Tibial nerve (tissue), 4 donors: Measurements from ENCODE around the gene OPHN1. TPM values are rescaled to one million over a fixed set of nuclear protein-coding genes. Genes with fewer than 3 reads are reported as not detected.

ENCODE experiments used
- DNase-seq, 2 donors: peaks; one replicate each; pipeline ENCODE4 v3.0.0-alpha.2; 2019; ENCODE audit warnings: low spot score in 2 of 2
- H3K27ac ChIP-seq, 4 donors: fragments of 200-600 bp; sonication (generic) in 3 of 4; one replicate each; pipeline ENCODE4 v1.5.1; 2017 to 2019; ENCODE audit warnings: mild to moderate bottlenecking in 1 of 4
- H3K27me3 ChIP-seq, 2 donors: fragments of 200-600 bp; sonication (generic) in 1 of 2; one replicate each; pipeline versions ENCODE4 v1.5.1 to v1.6.0; 2017 to 2019
- H3K36me3 ChIP-seq, 3 donors: fragments of 200-600 bp; sonication (generic); one replicate each; pipeline ENCODE4 v1.5.1; 2018 to 2019
- H3K4me1 ChIP-seq, 4 donors: fragments of 200-600 bp; sonication (generic) in 3 of 4; one replicate each; pipeline ENCODE4 v1.5.1; 2017 to 2019
- H3K4me3 ChIP-seq, 4 donors: fragments of 200-600 bp; sonication (generic) in 3 of 4; one replicate each; pipeline ENCODE4 v1.5.1; 2017 to 2019; ENCODE audit warnings: mild to moderate bottlenecking in 1 of 4, moderate library complexity in 1 of 4
- H3K9me3 ChIP-seq, 4 donors: fragments of 200-600 bp; sonication (generic) in 3 of 4; one replicate each; pipeline ENCODE4 v1.5.1; 2017 to 2019
- EP300 ChIP-seq, 2 donors: sonication (generic); formaldehyde crosslinking; IDR thresholded peaks; one replicate each; pipeline ENCODE4 v1.6.1; 2017; ENCODE audit warnings: antibody characterized with exemption in 2 of 2, mild to moderate bottlenecking in 1 of 2
- POLR2A ChIP-seq, 2 donors: fragments of 450-650 bp; IDR thresholded peaks; one replicate each; pipeline ENCODE4 v1.6.1; 2017; ENCODE audit warnings: antibody characterized with exemption in 2 of 2, mild to moderate bottlenecking in 2 of 2, moderate library complexity in 2 of 2
- WGBS, 2 donors: methylation state at CpG; one replicate each; pipeline ENCODE4 v1.1.5; 2018; 5-methylcytosine and 5-hydroxymethylcytosine counted together
- total RNA-seq, 4 donors: library from RNA; depleted of rRNA; stranded (reverse); fragments of >200 nt; gene quantifications; one replicate each; pipeline ENCODE4 v1.1.0, GENCODE V29; 2016
- TF ChIP-seq, protein P1 (sequence below), 5 experiments: fragments of 200-600 bp in 3 of 5; fragments of 450-650 bp in 2 of 5; sonication (generic) in 3 of 5; IDR thresholded peaks; one replicate each; pipeline ENCODE4 v1.5.1; 2016 to 2019; ENCODE audit warnings: antibody characterized with exemption in 5 of 5, mild to moderate bottlenecking in 3 of 5, moderate library complexity in 2 of 5

OPHN1 gene
- total RNA-seq, 4 donors from 2014 or later: 13.2 to 27.1 (median 20.5) TPM

DNA sequence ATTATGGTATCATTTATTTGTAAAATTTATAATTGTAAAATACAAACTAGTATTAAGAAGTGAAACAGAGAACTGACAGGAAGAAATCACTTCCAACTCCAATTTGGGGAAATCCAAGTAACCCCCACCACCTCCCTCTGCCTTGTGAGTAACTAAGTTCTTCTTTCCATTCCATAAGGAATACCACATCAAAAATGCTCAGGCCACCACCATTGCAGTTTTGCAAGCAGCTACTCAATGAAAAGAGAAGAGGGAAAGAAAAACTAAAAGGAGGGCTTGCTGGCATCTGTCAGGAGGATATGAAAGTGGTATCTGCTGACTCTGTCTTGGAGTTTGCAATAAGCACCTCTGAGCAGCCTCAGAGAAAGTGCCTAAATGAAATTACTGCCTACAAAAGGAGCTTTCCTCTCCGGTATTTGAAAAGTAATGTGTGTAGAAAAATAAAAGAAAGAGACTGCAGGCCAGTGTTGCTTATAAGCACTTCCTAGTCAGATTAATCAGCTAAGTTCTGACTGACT lies 228.7 kb downstream of the OPHN1 start:
- Histone ChIP-seq H3K9me3 (no peaks in the 10 kb centered on the region), H3K4me1 (no peaks in the 10 kb centered on the region), H3K27me3 (peaks cover 0 to 6% of the 10 kb centered on the region in 2 donors), H3K36me3 (no peaks in the 10 kb centered on the region), H3K27ac (no peak overlapping the region), H3K4me3 (no peak overlapping the region)
- TF ChIP-seq EP300 (IDR thresholded peaks at IDR 0.05) (no peak), POLR2A (IDR thresholded peaks at IDR 0.05) (no peak)
- TF ChIP-seq, protein P1, sequence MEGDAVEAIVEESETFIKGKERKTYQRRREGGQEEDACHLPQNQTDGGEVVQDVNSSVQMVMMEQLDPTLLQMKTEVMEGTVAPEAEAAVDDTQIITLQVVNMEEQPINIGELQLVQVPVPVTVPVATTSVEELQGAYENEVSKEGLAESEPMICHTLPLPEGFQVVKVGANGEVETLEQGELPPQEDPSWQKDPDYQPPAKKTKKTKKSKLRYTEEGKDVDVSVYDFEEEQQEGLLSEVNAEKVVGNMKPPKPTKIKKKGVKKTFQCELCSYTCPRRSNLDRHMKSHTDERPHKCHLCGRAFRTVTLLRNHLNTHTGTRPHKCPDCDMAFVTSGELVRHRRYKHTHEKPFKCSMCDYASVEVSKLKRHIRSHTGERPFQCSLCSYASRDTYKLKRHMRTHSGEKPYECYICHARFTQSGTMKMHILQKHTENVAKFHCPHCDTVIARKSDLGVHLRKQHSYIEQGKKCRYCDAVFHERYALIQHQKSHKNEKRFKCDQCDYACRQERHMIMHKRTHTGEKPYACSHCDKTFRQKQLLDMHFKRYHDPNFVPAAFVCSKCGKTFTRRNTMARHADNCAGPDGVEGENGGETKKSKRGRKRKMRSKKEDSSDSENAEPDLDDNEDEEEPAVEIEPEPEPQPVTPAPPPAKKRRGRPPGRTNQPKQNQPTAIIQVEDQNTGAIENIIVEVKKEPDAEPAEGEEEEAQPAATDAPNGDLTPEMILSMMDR (IDR thresholded peaks at IDR 0.05): no peak
- WGBS, 2 donors: 64 to 75% methylated on average over 1 of the region's 1 CpG
- no peak for DNase-seq

DNA sequence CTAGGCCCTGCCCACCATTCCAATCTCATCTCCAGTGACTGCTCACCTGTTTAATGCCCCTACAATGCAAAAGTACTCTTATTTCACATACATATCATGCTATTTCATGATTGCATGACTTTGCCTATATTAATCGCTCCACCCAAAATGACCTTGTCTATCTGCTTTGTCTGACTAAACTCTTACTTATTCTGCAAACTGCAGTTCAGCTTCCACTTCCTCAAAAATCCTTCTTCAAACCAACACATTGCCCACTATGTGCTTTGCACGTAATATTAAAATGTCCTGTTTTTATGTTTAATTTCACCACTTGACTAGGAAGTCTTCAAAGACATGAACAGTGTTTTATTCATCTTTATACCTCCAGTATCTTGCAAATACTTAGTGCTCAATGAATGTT lies 229.6 kb downstream of the OPHN1 start:
- 82 to 85% methylated on average over 2 of the region's 2 CpGs for WGBS, 2 donors
- Histone ChIP-seq H3K9me3 (no peaks in the 10 kb centered on the region), H3K36me3 (no peaks in the 10 kb centered on the region), H3K27ac (no peak overlapping the region), H3K27me3 (peaks cover 0 to 6% of the 10 kb centered on the region in 2 donors), H3K4me1 (no peaks in the 10 kb centered on the region), H3K4me3 (no peak overlapping the region)
- TF ChIP-seq POLR2A (IDR thresholded peaks at IDR 0.05) (no peak), EP300 (IDR thresholded peaks at IDR 0.05) (no peak)
- TF ChIP-seq, protein P1 (IDR thresholded peaks at IDR 0.05): no peak
- no peak for DNase-seq

GRCh38 chrX:68203211-68203610 lies 230.1 kb downstream of the OPHN1 start:
- WGBS, 2 donors: 64 to 100% methylated on average over 1 of the region's 1 CpG
- H3K27ac ChIP-seq: no peak overlapping the region
- H3K36me3 ChIP-seq: no peaks in the 10 kb centered on the region
- H3K4me1 ChIP-seq: no peaks in the 10 kb centered on the region
- no peak for DNase-seq
- peaks cover 0 to 6% of the 10 kb centered on the region in 2 donors for H3K27me3 ChIP-seq
- no peak for TF ChIP-seq POLR2A (IDR thresholded peaks at IDR 0.05)
- no peak for TF ChIP-seq EP300 (IDR thresholded peaks at IDR 0.05)
- TF ChIP-seq, protein P1 (IDR thresholded peaks at IDR 0.05): no peak
- H3K4me3 ChIP-seq: no peak overlapping the region
- H3K9me3 ChIP-seq: no peaks in the 10 kb centered on the region

DNA sequence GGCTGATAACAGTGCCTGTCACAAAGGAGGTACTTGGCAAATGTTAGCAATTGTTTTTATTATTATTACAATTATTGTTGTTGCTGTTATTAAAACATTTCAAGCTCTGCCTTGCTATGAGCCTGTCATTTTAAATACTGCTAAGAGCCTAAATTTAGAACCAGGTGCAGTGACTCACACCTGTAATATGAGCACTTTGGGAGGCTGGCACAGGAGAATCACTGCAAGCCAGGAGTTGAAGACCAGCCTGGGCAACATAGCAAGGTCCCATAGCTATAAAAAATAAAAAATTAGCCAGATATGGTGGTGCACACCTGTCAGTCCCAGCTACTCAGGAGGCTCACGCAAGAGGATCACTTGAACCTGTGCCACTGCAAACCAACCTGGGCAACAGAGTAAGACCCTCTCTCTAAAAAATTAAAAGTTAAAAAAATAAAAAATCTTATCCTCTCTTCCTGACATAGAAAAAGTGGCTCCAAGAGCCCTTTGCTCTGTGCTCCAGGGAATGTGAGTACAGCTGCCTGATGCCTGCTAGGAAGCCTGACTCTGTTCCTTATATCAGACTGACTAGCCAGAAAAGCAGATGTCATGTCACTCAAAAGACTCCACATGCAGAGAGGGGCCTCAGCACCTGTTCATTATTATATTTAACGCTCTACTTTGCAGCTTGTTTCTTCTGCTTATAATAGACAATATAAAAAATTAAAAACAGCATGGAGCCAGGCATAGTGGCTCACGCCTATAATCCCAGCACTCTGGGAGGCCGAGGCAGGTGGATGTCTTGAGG lies 234.0 kb downstream of the OPHN1 start:
- no peaks in the 10 kb centered on the region for H3K9me3 ChIP-seq
- TF ChIP-seq EP300 (IDR thresholded peaks at IDR 0.05) (no peak), POLR2A (IDR thresholded peaks at IDR 0.05) (no peak)
- TF ChIP-seq, protein P1 (IDR thresholded peaks at IDR 0.05): no peak
- H3K4me3 ChIP-seq: no peak overlapping the region
- DNase-seq: no peak
- H3K4me1 ChIP-seq: peaks cover 0 to 12% (median 0%) of the 10 kb centered on the region in 4 donors
- WGBS, 2 donors: 82 to 96% methylated on average over 4 of the region's 4 CpGs
- no peaks in the 10 kb centered on the region for H3K36me3 ChIP-seq
- H3K27me3 ChIP-seq: no peaks in the 10 kb centered on the region
- H3K27ac ChIP-seq: no peak overlapping the region
